ENCODE data around the gene RALGAPA1. TPM values are rescaled to one million over a fixed set of nuclear protein-coding genes. Genes with fewer than 3 reads are reported as not detected.
"Not testable (repeated sequence)": the region's sequence is repeated elsewhere in the genome, so short reads cannot be mapped to it uniquely, and the experiment has no call there.

The RALGAPA1 gene
- total and polyA plus RNA-seq, 9 donors = 18.0 to 99.5 (median 79.3) TPM

DNA sequence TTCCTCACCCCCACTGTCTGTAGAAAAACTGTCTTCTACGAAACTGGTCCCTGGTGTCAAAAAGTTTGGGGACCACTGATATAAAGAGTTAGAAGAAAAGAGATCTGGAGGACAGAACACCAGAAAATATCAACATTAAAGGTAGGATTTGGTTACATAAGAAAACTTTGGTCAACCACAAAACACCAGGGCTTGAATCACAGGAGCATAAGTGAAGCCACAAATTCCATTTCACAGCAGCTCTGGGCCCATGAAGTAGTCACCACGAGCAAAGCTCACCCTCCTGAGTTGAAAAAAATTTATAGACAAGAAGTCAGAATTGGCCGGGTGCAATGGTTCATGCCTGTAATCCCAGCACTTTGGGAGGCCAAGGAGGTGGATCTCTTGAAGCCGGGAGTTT, 19.4 kb downstream of the RALGAPA1 start:
- Histone ChIP-seq H3K27ac (no peak overlapping the region), H3K27me3 (no peaks in the 10 kb centered on the region), H3K4me3 (no peak overlapping the region), H3K36me3 (no peaks in the 10 kb centered on the region), H3K4me1 (ENCODE audit: insufficient read depth) (no peaks in the 10 kb centered on the region), H3K9me3 (no peaks in the 10 kb centered on the region)
- WGBS, 3 donors = 90 to 94% (median 92%) methylated on average over 4 of the region's 4 CpGs
- DNase-seq = no peak
- intact Hi-C loops (cut with DNase I) = no loop called here
- TF ChIP-seq POLR2A (IDR thresholded peaks at IDR 0.05) = no peak
- no peak for TF ChIP-seq CTCF (IDR thresholded peaks at IDR 0.05)
- no peak for TF ChIP-seq EP300 (IDR thresholded peaks at IDR 0.05)

DNA sequence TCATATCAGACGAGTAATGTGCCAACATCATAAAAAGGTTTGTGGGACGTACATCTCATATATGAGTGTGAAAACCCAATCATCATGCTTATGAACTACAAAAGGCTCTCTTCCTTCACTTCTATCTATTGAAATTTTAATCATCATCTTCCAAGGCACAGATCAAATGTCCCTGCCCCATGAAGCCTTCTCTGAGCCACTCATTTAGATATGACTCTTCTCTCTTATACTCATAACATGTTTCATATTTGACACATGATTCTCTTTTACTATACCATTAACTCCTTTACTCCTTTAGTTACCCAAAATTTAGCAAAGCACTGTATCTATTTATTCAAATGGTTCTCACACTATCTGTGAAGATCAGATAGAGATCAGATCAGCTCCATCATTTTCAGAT, 22.2 kb downstream of the RALGAPA1 start:
- no peaks in the 10 kb centered on the region for H3K27me3 ChIP-seq

GRCh38 chr14:35783699-35784098, 25.4 kb downstream of the RALGAPA1 start:
- Histone ChIP-seq H3K27me3 (no peaks in the 10 kb centered on the region), H3K4me3 (no peak overlapping the region), H3K27ac (no peak overlapping the region), H3K36me3 (no peaks in the 10 kb centered on the region), H3K4me1 (ENCODE audit: insufficient read depth) (no peaks in the 10 kb centered on the region), H3K9me3 (no peaks in the 10 kb centered on the region)
- no peak for DNase-seq
- intact Hi-C loops (cut with DNase I) = no loop called here
- WGBS, 3 donors = 42 to 66% (median 63%) methylated on average over 1 of the region's 1 CpG
- TF ChIP-seq CTCF (IDR thresholded peaks at IDR 0.05) (no peak), EP300 (IDR thresholded peaks at IDR 0.05) (no peak), POLR2A (IDR thresholded peaks at IDR 0.05) (no peak)

More for the DNA sequence above, 22.2 kb downstream of the RALGAPA1 start:
- intact Hi-C loops (cut with DNase I) = no loop called here
- Histone ChIP-seq H3K27ac (no peak overlapping the region), H3K9me3 (no peaks in the 10 kb centered on the region), H3K36me3 (no peaks in the 10 kb centered on the region), H3K4me3 (no peak overlapping the region), H3K4me1 (ENCODE audit: insufficient read depth) (no peaks in the 10 kb centered on the region)
- DNase-seq = no peak
- TF ChIP-seq EP300 (IDR thresholded peaks at IDR 0.05) (no peak), CTCF (IDR thresholded peaks at IDR 0.05) (no peak), POLR2A (IDR thresholded peaks at IDR 0.05) (no peak)
- 90 to 91% (median 91%) methylated on average over 2 of the region's 2 CpGs for WGBS, 3 donors

GRCh38 chr14:35779368-35779767, 29.7 kb downstream of the RALGAPA1 start:
- 96 to 99% (median 98%) methylated on average over 3 of the region's 3 CpGs for WGBS, 3 donors
- intact Hi-C loops (cut with DNase I) = no loop called here
- TF ChIP-seq EP300 (IDR thresholded peaks at IDR 0.05) (no peak), CTCF (IDR thresholded peaks at IDR 0.05) (no peak), POLR2A (IDR thresholded peaks at IDR 0.05) (no peak)

GRCh38 chr14:35777550-35777949, 31.5 kb downstream of the RALGAPA1 start:
- H3K27me3 ChIP-seq; H3K27ac ChIP-seq; H3K4me3 ChIP-seq; H3K4me1 ChIP-seq (ENCODE audit: insufficient read depth); intact Hi-C loops (cut with DNase I); H3K36me3 ChIP-seq; H3K9me3 ChIP-seq; DNase-seq: not testable (repeated sequence)
- 96 to 98% (median 96%) methylated on average over 5 of the region's 5 CpGs for whole genome bisulfite sequencing, 3 donors

More at GRCh38 chr14:35779368-35779767, 29.7 kb downstream of the RALGAPA1 start:
- H3K4me1 ChIP-seq (ENCODE audit: insufficient read depth) = no peaks in the 10 kb centered on the region
- no peak overlapping the region for H3K4me3 ChIP-seq
- H3K36me3 ChIP-seq = no peaks in the 10 kb centered on the region
- no peaks in the 10 kb centered on the region for H3K9me3 ChIP-seq
- DNase-seq = no peak
- H3K27ac ChIP-seq = no peak overlapping the region
- no peaks in the 10 kb centered on the region for H3K27me3 ChIP-seq
